AML-193 (cell line): ENCODE results near the gene OR10AG1.

Experiments used
- DNase-seq, 2 experiments: peaks; one replicate each; lab custom pipeline; 2025; lab: John Stamatoyannopoulos, UW

The OR10AG1 gene

GRCh38 chr11:55969845-55970244, at the start of gene OR10AG1:
Gene OR10AG1, minus strand, starts transcription at chr11:55969945. Its CDS starts 38 bp downstream, at chr11:55969907.
- DNase-seq = no peak

GRCh38 chr11:56013805-56014204, 44.1 kb upstream of the OR10AG1 start:
- no peak for DNase-seq

GRCh38 chr11:56010716-56011115, 41.0 kb upstream of the OR10AG1 start:
- DNase-seq = no peak

- DNase-seq = no peak
Measured at GRCh38 chr11:55994525-55994924, 24.8 kb upstream of the OR10AG1 start, which contains the start of gene OR5F1. Gene OR5F1, minus strand, starts transcription at chr11:55994625. Its CDS starts 0 bp downstream, at chr11:55994625.

GRCh38 chr11:55970935-55971334, 1.2 kb upstream of the OR10AG1 start:
- no peak for DNase-seq

- DNase-seq = no peak
Measured at GRCh38 chr11:55967914-55968313, 1.8 kb downstream of the OR10AG1 start.

GRCh38 chr11:55966391-55966790, 3.4 kb downstream of the OR10AG1 start:
- no peak for DNase-seq

GRCh38 chr11:55956521-55956920, 13.2 kb downstream of the OR10AG1 start:
- no peak for DNase-seq

GRCh38 chr11:55949330-55949729, 20.4 kb downstream of the OR10AG1 start:
- DNase-seq = no peak

- peak; percentile 19 to 29 for DNase-seq
Measured at GRCh38 chr11:55942785-55943392, 26.9 kb downstream of the OR10AG1 start.

- DNase-seq = no peak
Measured at GRCh38 chr11:55936300-55936699, 33.4 kb downstream of the OR10AG1 start, which contains the start of gene OR5I1. Gene OR5I1, minus strand, starts transcription at chr11:55936400. Its CDS starts 0 bp downstream, at chr11:55936400.

- no peak for DNase-seq
Measured at GRCh38 chr11:55920537-55920936, 49.2 kb downstream of the OR10AG1 start.
